Tibial artery (tissue), 4 donors: ENCODE data around the gene PACSIN1.

Source experiments
- DNase-seq, 2 donors: peaks; one replicate each; pipeline ENCODE4 v3.0.0-alpha.2; 2019
- H3K27ac ChIP-seq, 2 donors: fragments of 200-600 bp; sonication (generic) in 1 of 2; 1 replicate in 1 of 2; 2 replicates in 1 of 2; pipeline ENCODE4 v1.5.1; 2018 to 2019; ENCODE audit warnings: mild to moderate bottlenecking in 1 of 2
- H3K27me3 ChIP-seq, 2 donors: fragments of 200-600 bp; sonication (generic) in 1 of 2; one replicate each; pipeline versions ENCODE4 v1.5.1 to v1.6.0; 2016 to 2019
- H3K36me3 ChIP-seq, 3 donors: fragments of 200-600 bp; sonication (generic) in 2 of 3; one replicate each; pipeline ENCODE4 v1.5.1; 2016 to 2019; ENCODE audit warnings: mild to moderate bottlenecking in 2 of 3
- H3K4me1 ChIP-seq, 4 donors: fragments of 200-600 bp; sonication (generic) in 2 of 4; 1 replicate in 3 of 4; 2 replicates in 1 of 4; pipeline ENCODE4 v1.5.1; 2016 to 2019
- H3K4me3 ChIP-seq, 2 donors: fragments of 200-600 bp; sonication (generic) in 1 of 2; 1 replicate in 1 of 2; 2 replicates in 1 of 2; pipeline ENCODE4 v1.5.1; 2018 to 2019; ENCODE audit warnings: mild to moderate bottlenecking in 2 of 2
- H3K9me3 ChIP-seq, 3 donors: fragments of 200-600 bp; sonication (generic) in 1 of 3; one replicate each; pipeline ENCODE4 v1.5.1; 2016 to 2019
- CTCF ChIP-seq, 2 experiments: fragments of 200-600 bp in 1 of 2; fragments of 450-650 bp in 1 of 2; IDR thresholded peaks; one replicate each; pipeline ENCODE4 v1.5.1; 2017 to 2019; ENCODE audit warnings: antibody characterized with exemption in 2 of 2, mild to moderate bottlenecking in 1 of 2, moderate library complexity in 1 of 2
- intact Hi-C: fragments of 100-400 bp; cut with DNase I; formaldehyde crosslinking; loops from one replicate; pipeline ENCODE4 v1.15.0; 2023; ENCODE audit warnings: low total_unique reads

The PACSIN1 gene

DNA sequence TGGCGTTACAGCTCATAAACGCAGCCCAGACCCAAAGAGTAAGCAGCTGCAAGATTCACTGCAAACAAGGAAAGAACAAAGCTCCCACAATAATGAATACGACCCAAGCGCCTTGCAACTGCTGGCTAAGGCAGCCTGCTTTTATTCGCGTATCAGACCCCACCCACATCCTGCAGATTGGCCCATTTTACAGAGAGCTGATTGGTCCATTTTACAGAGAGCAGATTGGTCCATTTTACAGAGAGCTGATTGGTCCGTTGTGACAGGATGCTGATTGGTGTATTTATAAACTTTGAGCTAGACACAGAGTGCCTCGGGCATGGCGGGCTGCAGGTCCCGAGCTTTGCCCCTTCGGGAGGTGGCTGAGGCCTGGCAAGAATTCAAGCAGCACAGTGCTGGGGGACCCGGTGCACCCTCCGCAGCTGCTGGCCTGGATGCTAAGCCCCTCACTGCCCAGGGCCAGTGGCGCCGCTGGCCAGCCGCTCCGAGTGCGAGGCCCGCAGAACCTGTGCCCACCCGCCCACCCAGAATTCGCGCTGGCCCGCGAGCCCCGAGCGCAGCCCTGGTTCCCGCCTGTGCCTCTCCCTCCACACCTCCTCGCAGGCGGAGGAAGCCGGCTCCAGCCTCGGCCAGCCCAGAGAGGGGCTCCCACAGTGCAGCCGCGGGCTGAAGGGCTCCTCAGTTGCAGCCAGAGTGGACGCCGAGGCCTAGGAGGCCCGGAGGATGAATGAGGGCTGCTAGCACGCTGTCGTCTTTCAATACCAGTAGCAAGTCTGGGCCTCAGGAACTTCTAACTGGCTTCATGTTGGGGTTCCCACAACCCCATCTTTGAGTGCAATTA lies 28.9 kb upstream of the PACSIN1 start:
- H3K36me3 ChIP-seq: no peaks in the 10 kb centered on the region
- no peak overlapping the region for H3K27ac ChIP-seq
- intact Hi-C loops: loop anchor here (10.0 kb wide), 1 partner anchor 158 kb away; no protein-coding TSS in a partner anchor

DNA sequence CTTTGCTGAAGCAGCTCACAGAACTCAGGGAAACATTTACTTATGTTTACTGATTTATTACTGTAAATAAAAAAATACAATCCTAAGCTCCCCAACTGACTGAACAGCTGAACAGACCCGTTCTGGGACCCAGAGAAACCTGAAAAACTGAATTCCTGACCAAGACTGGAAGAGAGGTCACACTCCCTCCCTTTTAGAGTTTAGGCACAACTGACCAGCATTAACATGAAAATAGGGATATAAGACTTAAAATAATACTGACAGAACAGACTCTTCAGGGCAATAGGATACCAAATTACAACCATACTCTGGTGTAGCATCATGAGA lies 28.3 kb upstream of the PACSIN1 start:
- Histone ChIP-seq H3K27ac (no peak overlapping the region), H3K27me3 (peaks cover 0 to 4% of the 10 kb centered on the region in 2 donors), H3K9me3 (no peaks in the 10 kb centered on the region), H3K4me1 (no peaks in the 10 kb centered on the region), H3K4me3 (no peak overlapping the region), H3K36me3 (no peaks in the 10 kb centered on the region)
- intact Hi-C loops: loop anchor here (10.0 kb wide), 1 partner anchor 157 kb away; no protein-coding TSS in a partner anchor
- no peak for TF ChIP-seq CTCF (IDR thresholded peaks at IDR 0.05)
- DNase-seq: no peak

More for the DNA sequence above, 28.9 kb upstream of the PACSIN1 start:
- DNase-seq: no peak
- no peak for TF ChIP-seq CTCF (IDR thresholded peaks at IDR 0.05)
- Histone ChIP-seq H3K4me3 (no peak overlapping the region), H3K9me3 (no peaks in the 10 kb centered on the region), H3K27me3 (peaks cover 0 to 4% of the 10 kb centered on the region in 2 donors), H3K4me1 (no peaks in the 10 kb centered on the region)

GRCh38 chr6:34438705-34439104 lies 27.2 kb upstream of the PACSIN1 start:
- no peaks in the 10 kb centered on the region for H3K4me1 ChIP-seq
- H3K27me3 ChIP-seq: peaks cover 0 to 4% of the 10 kb centered on the region in 2 donors
- no peak overlapping the region for H3K27ac ChIP-seq
- no peak overlapping the region for H3K4me3 ChIP-seq
- intact Hi-C loops: loop anchor here (10.0 kb wide), 1 partner anchor 156 kb away; no protein-coding TSS in a partner anchor
- no peak for TF ChIP-seq CTCF (IDR thresholded peaks at IDR 0.05)
- no peaks in the 10 kb centered on the region for H3K9me3 ChIP-seq
- no peak for DNase-seq
- H3K36me3 ChIP-seq: no peaks in the 10 kb centered on the region

DNA sequence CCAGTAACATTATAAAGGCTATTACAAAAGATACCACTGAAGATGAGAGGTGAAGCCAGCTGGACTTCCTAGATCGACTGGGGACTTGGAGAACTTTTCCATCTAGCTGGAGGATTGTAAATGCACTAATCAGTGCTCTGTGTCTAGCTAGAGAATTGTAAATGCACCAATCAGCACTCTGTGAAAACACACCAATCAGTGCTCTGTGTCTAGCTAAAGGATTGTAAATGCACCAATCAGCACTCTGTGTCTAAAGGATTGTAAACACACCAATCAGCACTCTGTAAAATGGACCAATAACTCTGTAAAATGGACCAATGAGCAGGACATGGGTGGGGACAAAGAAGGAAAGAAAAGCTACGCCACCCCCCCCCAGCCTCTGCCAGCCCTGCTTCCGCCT lies 26.4 kb upstream of the PACSIN1 start:
- DNase-seq: no peak
- no peaks in the 10 kb centered on the region for H3K9me3 ChIP-seq
- H3K27ac ChIP-seq: no peak overlapping the region
- no peaks in the 10 kb centered on the region for H3K4me1 ChIP-seq
- H3K4me3 ChIP-seq: no peak overlapping the region
- intact Hi-C loops: loop anchor here (10.0 kb wide), 1 partner anchor 155 kb away; no protein-coding TSS in a partner anchor
- H3K36me3 ChIP-seq: no peaks in the 10 kb centered on the region
- H3K27me3 ChIP-seq: peaks cover 0 to 4% of the 10 kb centered on the region in 2 donors
- no peak for TF ChIP-seq CTCF (IDR thresholded peaks at IDR 0.05)

DNA sequence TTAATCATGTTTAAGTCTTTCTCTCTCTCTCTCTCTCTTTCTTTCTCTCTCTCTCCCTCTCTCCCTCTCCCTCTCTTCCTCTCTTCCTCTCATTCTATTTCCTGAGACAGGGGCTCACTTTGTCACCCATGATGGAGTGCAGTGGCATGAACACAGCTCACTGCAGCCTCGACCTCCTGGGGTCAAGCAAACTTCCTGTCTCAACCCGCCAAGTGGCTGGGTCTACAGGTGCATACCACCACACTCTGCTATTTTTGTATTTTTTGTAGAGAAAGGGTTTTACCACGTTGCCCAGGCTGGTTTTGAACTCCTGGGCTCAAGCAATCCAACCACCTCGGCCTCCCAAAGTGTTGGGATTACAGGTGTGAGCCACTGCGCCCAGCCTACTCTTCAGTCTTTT lies 24.4 kb upstream of the PACSIN1 start:
- intact Hi-C loops: loop anchor here (10.0 kb wide), 1 partner anchor 637 kb away; the partner anchor contains the start of gene MLN

More for the DNA sequence above, 24.4 kb upstream of the PACSIN1 start:
- Histone ChIP-seq H3K27me3 (peaks cover 0 to 4% of the 10 kb centered on the region in 2 donors), H3K36me3 (no peaks in the 10 kb centered on the region), H3K9me3 (no peaks in the 10 kb centered on the region), H3K4me1 (no peaks in the 10 kb centered on the region), H3K27ac (no peak overlapping the region), H3K4me3 (no peak overlapping the region)
- TF ChIP-seq CTCF (IDR thresholded peaks at IDR 0.05): no peak
- DNase-seq: no peak
